Stimulated activated naive CD8-positive, alpha-beta T cell treated with anti-CD3 and anti-CD28 coated beads, Interleukin-15, Interleukin-2, amounts not matched to agents 100 ng/mL and 50 ng/mL, for 24 hours (primary cell): ENCODE results near the gene PHACTR4.
"Not testable (repeated sequence)": the region's sequence is repeated elsewhere in the genome, so short reads cannot be mapped to it uniquely, and the experiment has no call there.

Source experiments
- H3K27ac Mint-ChIP-seq: one replicate; pipeline ENCODE4 v1.8.0; 2021; ENCODE audit warnings: mild to moderate bottlenecking, mixed read lengths
- H3K27me3 Mint-ChIP-seq: one replicate; pipeline ENCODE4 v1.8.0; 2021; ENCODE audit warnings: mixed read lengths
- H3K36me3 Mint-ChIP-seq: one replicate; pipeline ENCODE4 v1.8.0; 2021; ENCODE audit warnings: low read depth, mixed read lengths
- H3K4me1 Mint-ChIP-seq: one replicate; pipeline ENCODE4 v1.8.0; 2021; ENCODE audit warnings: low read depth, mixed read lengths
- H3K4me3 Mint-ChIP-seq: one replicate; pipeline ENCODE4 v1.8.0; 2021; ENCODE audit warnings: mild to moderate bottlenecking, mixed read lengths
- H3K9me3 Mint-ChIP-seq: one replicate; pipeline ENCODE4 v1.8.0; 2021; ENCODE audit warnings: mixed read lengths

PHACTR4 gene

DNA sequence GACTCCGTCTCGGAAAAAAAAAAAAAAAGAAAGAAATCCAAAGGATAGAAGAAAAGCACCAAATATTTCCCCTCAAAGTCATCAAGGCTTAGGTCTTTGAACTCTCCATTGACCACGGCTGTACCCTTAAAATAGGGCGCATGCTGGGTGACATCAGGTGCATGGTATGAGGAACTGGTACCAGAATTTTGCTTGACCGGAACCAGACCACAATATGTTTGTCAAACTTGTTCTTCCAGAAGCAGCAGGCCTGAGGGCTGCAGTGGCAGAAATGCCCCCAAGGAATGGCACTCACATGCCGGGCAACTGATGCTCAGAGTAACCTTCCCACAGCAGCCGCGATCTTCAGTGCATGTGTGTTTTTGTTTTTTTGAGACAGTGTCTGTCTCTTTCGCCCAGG is 157.3 kb downstream of the PHACTR4 start:
- Mint-ChIP-seq H3K27ac (no peak overlapping the region), H3K4me1 (peaks cover 3% of the 10 kb centered on the region), H3K27me3 (no peaks in the 10 kb centered on the region), H3K4me3 (no peak overlapping the region), H3K36me3 (peaks cover 58% of the 10 kb centered on the region), H3K9me3 (no peaks in the 10 kb centered on the region)

DNA sequence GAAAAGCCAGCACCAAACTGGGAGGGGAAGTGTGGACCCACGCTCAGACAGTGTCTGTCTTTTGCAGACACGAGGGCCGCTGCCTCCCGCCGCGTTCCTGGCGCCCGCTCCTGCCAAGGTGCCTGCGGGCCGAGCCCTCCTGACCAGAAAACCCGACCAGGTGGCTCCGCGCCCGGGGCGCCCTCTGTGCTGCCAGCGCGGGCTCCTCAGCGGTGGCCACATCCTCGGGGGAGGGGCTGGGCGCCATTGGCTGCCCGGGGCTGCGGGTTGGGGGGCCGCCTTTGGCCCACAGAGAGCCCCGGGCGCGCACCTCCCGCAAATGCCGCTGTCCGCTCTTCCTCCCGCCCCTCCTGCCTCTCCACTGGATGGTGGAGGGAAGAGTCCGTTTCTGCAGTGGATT is 160.9 kb downstream of the PHACTR4 start:
- H3K27me3 Mint-ChIP-seq: no peaks in the 10 kb centered on the region
- H3K36me3 Mint-ChIP-seq: peaks cover 44% of the 10 kb centered on the region
- H3K9me3 Mint-ChIP-seq: no peaks in the 10 kb centered on the region
- H3K4me3 Mint-ChIP-seq: no peak overlapping the region
- H3K27ac Mint-ChIP-seq: no peak overlapping the region
- H3K4me1 Mint-ChIP-seq: no peaks in the 10 kb centered on the region

DNA sequence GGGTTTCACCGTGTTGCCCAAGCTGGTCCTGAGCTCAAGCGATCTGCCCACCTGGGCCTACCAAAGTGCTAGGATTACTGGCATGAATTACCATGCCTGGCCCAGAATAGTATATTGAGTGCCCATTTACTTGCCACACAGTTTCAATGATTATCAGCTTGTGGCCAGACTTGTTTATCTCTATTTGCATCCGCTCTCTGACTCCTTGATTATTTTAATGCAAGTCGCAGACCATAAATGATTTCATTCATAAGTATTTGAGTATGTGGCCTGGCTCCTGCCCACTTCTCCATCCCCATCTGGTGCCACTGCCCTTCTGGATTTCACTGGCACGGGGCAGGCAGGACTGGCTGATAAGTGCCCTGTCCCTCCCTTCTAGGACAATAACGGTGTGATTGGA is 165.1 kb downstream of the PHACTR4 start:
- Mint-ChIP-seq H3K4me3 (no peak overlapping the region), H3K9me3 (no peaks in the 10 kb centered on the region), H3K36me3 (peaks cover 53% of the 10 kb centered on the region), H3K27ac (no peak overlapping the region), H3K4me1 (no peaks in the 10 kb centered on the region), H3K27me3 (no peaks in the 10 kb centered on the region)

DNA sequence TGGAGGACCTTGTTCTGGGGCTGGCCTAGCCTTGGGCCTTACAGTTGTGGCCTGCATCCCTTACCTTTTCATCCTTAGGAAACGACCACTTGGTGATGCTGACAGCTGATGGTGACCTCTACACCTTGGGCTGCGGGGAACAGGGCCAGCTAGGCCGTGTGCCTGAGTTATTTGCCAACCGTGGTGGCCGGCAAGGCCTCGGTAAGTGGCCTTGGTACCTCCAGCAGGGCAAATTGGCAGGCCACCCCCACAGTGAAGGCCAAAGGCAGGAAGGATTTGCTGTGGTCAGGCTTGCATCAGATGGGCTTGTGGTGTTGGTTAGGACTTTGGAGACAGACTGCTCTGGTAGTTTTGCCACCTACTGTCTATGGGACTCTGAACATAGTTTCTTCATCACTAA is 165.6 kb downstream of the PHACTR4 start:
- Mint-ChIP-seq H3K4me1 (no peaks in the 10 kb centered on the region), H3K27ac (no peak overlapping the region), H3K4me3 (no peak overlapping the region), H3K36me3 (peaks cover 48% of the 10 kb centered on the region), H3K27me3 (no peaks in the 10 kb centered on the region), H3K9me3 (no peaks in the 10 kb centered on the region)

DNA sequence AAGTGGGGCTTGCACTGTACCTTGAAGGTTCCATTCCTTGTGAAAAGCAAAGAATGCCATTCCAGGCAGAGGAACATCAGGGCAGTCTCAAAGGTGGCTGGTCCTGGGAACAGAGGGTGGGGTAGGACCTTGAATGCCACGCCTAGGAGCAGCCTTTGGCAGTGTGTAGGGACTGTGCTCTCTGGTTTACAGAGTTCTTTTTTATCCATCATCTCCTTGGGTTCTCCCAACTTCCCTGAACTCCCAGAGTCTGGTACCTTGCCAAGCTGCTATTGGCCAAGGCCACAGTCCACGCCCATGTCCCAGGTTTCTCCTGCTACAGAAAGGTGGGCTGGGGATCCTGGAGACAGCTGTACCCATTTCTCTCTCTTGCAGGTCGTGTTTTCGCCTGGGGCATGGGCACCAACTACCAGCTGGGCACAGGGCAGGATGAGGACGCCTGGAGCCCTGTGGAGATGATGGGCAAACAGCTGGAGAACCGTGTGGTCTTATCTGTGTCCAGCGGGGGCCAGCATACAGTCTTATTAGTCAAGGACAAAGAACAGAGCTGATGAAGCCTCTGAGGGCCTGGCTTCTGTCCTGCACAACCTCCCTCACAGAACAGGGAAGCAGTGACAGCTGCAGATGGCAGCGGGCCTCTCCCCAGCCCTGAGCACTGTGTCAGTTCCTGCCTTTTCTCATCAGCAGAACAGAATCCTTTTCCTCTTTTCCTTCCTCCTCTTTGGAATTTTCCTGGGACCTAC is 168.1 kb downstream of the PHACTR4 start:
- H3K27me3 Mint-ChIP-seq: no peaks in the 10 kb centered on the region
- no peaks in the 10 kb centered on the region for H3K9me3 Mint-ChIP-seq
- no peak overlapping the region for H3K27ac Mint-ChIP-seq
- no peak overlapping the region for H3K4me3 Mint-ChIP-seq
- peaks cover 33% of the 10 kb centered on the region for H3K36me3 Mint-ChIP-seq
- no peaks in the 10 kb centered on the region for H3K4me1 Mint-ChIP-seq

DNA sequence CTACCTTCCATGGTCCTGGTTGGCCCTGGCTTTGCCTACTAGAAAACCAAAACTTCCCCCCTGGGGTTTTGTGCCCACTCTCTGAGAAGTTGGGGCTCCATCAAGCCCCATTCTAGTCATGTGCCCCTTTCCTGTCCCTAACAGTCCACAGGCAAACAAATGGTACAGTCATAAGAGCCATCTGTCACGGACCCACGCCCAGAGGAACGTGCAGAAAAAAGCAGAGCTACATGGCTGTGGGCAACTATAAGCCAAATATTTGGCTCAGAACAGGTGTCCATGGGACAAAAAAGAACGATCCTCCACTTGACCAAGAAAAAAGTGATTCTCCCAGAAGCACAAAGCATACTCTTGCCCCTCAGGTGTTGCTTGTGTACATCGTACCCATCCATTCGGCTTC is 168.7 kb downstream of the PHACTR4 start:
- H3K27ac Mint-ChIP-seq: no peak overlapping the region
- H3K27me3 Mint-ChIP-seq: no peaks in the 10 kb centered on the region
- no peak overlapping the region for H3K4me3 Mint-ChIP-seq
- H3K9me3 Mint-ChIP-seq: no peaks in the 10 kb centered on the region
- peaks cover 32% of the 10 kb centered on the region for H3K36me3 Mint-ChIP-seq
- H3K4me1 Mint-ChIP-seq: no peaks in the 10 kb centered on the region

DNA sequence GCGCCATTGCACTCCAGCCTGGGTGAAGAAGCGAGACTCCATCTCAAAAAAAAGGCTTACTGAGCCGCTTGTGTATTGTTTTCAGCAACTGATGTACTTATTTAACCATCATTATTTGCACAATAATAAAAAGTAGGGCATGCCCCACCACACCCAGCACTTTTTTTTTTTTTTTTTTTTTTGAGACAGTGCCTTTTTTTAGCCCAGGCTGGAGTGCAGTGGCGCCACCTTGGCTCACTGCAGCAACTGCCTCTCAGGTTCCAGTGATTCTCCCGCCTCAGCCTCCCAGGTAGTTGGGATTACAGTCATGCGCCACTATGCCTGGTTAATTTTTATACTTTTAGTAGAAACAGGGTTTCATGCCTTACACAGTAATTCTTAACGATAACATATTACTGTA is 171.1 kb downstream of the PHACTR4 start:
- Mint-ChIP-seq H3K4me1 (no peaks in the 10 kb centered on the region), H3K27me3 (no peaks in the 10 kb centered on the region), H3K27ac (no peak overlapping the region), H3K36me3 (peaks cover 21% of the 10 kb centered on the region), H3K4me3 (no peak overlapping the region), H3K9me3 (no peaks in the 10 kb centered on the region)

DNA sequence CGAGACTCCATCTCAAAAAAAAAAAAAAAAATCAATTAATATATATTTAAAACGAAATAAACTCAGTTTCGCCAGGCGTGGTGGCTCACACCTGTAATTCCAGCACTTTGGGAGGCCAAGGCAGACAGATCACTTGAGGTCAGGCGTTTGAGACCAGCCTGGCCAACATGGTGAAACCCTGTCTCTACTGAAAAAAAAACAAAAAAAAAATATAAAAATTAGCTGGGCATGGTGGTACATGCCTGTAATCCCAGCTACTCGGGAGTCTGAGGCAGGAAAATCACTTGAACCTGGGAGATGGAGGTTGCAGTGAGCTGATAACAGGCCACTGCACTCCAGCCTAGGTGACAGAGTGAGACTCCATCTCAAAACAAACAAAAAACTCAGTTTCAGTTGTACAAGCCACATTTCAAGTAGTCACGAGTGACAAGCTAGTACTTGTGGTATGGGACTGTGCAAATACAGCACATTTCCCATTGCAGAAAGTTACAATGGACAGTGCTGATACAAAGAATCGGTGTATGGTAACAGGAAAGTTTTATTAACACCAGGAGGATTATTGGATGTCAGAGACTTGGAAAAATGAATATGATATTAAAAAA is 172.0 kb downstream of the PHACTR4 start:
- not testable (repeated sequence) for H3K4me1 Mint-ChIP-seq, H3K27me3 Mint-ChIP-seq, H3K27ac Mint-ChIP-seq, H3K9me3 Mint-ChIP-seq, H3K4me3 Mint-ChIP-seq
- H3K36me3 Mint-ChIP-seq: peaks cover 12% of the 10 kb centered on the region

DNA sequence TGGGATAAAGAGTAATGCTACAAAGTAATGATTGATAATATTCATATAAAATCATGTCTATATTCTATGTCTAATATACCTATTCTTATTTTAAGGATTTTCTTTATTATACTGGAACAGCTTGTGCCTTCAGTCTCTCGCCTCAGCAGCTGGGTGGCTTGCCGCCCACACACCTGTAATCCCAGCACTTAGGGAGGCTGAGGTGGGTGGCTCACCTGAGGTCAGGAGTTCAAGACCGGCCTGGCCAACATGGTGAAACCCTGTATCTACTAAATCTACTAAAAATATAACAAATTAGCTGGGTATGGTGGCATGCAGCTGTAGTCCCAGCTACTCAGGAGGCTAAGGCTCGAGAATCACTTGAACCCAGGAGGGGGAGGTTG is 175.7 kb downstream of the PHACTR4 start:
- Mint-ChIP-seq H3K27me3 (no peaks in the 10 kb centered on the region), H3K36me3 (no peaks in the 10 kb centered on the region), H3K4me1 (no peaks in the 10 kb centered on the region), H3K4me3 (no peak overlapping the region), H3K9me3 (no peaks in the 10 kb centered on the region), H3K27ac (no peak overlapping the region)

DNA sequence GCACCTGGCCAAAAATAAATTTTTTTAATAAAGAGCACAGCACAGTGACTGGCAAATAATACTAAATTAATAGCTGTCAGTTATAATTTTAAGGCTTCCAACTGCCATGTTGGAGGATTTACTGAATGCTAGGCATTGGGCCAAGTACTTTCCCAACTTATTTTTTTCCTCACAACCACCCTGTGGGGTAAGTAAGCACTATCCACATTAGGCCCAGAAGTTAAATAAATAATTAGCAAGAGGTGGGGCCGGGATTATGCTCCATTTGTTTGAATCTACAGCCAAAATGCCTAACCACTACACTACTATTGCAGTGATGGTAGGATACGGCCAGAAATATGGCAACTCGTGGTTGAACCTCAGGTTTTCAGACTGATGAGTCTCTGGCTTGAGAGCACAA is 178.8 kb downstream of the PHACTR4 start:
- Mint-ChIP-seq H3K4me3 (no peak overlapping the region), H3K27ac (no peak overlapping the region), H3K4me1 (peaks cover 7% of the 10 kb centered on the region), H3K9me3 (no peaks in the 10 kb centered on the region), H3K36me3 (no peaks in the 10 kb centered on the region), H3K27me3 (no peaks in the 10 kb centered on the region)
